Measurements from ENCODE around the gene CDON.

- TF ChIP-seq CTCF (IDR thresholded peaks at IDR 0.05; ENCODE audit: low read depth, low read length, poor library complexity, severe bottlenecking) (no peak), EZH2phosphoT487 (IDR thresholded peaks at IDR 0.05; ENCODE audit: borderline replicate concordance, low read length) (no peak)
Measured at GRCh38 chr11:125924384-125925007, 138.2 kb downstream of the CDON start.

All from DOHH2 (cell line).